Left hindlimb (tissue), 1 donor: ENCODE data around the gene ANK3.

Experiments
- DNase-seq: peaks from one replicate; pipeline ENCODE4 v3.0.0-alpha.2; 2018

The ANK3 gene

DNA sequence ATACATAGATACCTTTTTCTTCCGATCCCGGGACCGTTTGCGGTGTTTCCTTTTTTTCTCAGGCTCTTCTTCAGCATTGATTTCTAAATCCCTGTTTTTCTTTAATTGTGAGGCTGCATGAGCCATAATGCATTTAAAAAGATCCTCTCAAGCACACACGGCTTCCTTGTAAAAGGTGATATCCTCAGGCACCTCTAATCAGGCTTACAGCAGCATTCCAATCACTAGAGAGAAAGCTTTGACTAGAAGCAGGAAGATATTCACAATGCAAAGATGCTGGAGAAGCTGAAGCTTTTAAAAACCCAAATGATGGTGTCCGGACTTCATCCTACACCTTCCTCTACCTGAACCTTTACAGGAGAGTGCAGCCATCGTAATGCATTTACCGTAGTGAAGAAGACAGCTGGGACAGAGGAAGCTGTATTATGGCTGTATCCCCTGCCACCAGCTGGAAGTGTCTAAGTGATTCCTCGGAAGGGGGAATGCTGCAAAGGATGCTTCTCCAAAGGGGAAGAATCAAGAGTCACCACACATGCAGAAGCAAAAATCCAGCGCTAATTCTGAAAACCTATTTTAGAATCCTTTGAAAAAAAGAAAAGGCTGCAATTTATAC, at the start of gene ANK3:
TSS of gene ANK3 (minus strand) at position 463 of the 613 bp plus-strand sequence. CDS start at position 126, 337 bp downstream.
- no peak for DNase-seq

DNA sequence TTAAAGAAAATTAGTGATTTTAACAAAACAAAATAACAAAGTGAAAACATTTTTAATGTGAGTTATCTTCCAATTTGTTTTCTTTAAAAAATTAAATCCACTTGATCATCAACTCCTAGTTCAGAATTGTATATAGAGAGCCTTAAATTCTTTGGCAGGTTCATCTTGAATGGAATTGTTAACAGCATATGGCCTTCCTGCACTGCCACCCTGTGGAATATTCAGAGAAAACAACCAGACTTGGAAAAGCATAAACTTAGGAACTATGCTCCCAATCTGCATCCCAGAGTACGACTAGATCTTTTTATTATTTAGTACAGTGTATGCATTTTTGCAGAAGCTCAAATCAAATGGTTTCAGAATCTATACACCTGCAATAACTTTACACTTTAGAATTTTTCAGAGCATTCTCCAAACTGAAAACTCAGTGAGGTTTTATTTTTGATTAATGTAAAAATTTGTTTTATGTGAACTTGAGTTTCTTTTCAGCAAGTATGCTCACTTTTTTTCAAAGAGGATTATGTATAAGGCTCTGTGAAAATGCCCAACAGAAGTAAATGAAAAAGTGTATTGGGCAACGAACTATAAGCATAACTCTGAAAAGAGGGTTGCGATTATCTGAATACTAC, 44.9 kb upstream of the ANK3 start:
- DNase-seq: peak; percentile 53

DNA sequence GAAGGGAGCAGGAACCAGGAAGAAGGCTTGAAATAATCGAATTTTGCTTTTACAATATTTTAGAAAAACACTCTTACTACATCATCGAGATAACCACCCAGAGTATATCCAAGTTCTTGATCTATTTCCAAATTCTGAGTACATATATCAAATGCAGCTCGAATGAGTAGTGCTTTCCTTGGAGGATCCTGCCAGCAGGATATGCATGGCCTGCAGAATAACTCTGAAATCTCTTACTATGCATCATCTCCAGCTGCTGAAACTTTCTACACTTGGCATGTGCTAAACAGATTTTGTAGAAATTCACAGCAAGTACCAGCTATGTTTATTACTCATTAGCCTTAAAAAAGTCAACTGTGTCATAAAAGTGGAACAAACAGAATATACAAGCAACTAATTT, 44.0 kb upstream of the ANK3 start:
- DNase-seq: no peak

DNA sequence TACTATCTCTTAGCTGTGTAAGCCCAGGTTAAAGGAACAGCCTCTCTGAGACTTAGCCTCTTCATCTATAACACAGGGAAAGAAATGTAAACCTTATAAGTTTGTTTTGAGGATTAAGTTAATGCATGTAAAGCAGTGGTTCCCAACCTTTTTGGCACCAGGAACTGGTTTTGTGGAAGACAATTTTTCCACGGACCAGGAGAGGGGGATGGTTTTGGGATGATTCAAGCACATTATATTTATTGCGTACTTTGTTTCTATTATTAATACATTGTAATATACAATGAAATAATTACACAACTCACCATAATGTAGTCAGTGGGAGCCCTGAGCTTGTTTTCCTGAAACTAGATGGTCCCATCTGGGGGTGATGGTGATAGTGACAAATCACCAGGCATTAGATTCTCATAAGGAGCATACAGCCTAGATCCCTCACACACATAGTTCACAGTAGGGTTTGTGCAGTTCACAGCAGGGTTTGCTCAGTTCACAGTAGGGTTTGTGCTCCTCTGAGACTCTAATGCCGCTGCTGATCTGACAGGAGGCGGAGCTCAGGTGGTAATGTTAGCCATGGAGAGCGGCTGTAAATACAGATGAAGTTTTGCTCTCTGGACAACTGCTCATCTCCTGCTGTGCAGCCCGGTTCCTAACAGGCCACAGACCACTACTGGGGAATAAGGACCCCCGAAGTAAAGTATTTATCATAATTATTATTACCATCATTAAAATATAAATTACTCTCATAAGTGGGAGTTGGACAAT, 41.3 kb upstream of the ANK3 start:
- DNase-seq: no peak

DNA sequence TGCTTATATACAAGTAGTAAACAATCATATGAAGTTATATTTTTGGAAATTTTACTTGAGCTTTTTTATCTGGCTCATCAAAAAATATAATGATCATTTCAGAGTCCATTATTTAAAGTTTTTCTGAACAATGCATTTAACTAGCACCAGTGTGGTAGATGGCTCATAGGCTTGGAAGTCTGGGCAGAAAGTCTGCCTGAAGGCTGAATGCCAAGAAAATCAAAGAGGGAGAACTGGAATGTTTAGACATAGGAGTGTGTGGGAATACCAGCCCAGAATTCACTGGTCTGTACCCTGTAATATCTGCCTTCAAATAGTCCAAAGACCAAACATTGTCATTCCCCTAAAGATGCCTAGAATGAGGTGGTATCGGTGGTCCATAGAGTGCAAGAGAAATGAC, 40.3 kb upstream of the ANK3 start:
- DNase-seq: no peak

DNA sequence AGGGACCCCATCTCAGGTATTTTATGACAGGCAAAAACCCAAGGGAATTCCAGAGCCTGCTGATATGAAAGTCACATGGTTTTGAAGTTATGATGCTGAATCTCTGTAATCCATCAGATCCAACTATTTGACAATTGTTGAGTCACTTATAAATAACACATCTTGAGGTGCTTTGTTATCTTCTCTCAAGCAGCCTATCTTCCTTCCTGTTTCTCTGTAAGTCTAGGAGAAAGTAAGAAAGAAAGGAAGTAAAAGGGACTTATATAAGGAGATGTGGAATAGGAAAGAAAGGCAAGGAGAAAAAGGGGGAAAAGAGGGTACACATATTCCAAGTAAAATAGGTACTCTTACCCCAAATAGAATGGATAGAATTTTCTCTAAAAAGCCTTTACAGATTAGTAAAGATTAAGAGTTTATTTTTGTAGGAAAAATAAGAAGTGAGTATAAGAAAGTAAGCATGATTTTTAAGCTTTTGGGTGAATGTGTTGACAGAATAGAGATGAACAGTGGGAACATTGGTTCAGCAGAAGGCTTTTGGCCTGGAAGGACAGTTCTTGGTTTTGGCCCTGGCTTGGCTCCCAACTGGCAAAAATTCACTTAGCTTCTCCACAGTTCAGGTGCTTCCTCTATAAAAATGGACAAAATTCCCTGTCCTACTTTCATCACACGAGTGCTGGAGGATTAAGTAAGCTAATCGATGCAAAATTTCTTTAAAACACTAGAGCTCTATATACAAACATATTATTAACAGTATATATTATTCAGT, 39.6 kb upstream of the ANK3 start:
- no peak for DNase-seq

DNA sequence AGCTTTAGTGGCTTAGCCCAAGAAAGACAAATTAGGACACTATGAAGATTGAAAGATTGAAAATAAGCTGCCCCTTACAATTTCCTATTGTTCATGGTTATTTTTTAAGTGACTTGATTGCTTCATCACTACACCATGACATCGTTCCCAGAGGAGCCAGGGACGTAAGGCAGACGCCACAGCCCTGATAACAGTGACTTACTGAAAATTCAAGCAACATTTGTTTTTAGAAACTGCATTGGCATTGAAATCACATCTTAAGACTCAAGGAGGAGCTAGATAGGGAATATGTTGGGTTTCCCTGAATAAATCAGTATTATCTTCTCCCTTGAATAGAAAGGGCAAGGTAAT, 38.7 kb upstream of the ANK3 start:
- no peak for DNase-seq

DNA sequence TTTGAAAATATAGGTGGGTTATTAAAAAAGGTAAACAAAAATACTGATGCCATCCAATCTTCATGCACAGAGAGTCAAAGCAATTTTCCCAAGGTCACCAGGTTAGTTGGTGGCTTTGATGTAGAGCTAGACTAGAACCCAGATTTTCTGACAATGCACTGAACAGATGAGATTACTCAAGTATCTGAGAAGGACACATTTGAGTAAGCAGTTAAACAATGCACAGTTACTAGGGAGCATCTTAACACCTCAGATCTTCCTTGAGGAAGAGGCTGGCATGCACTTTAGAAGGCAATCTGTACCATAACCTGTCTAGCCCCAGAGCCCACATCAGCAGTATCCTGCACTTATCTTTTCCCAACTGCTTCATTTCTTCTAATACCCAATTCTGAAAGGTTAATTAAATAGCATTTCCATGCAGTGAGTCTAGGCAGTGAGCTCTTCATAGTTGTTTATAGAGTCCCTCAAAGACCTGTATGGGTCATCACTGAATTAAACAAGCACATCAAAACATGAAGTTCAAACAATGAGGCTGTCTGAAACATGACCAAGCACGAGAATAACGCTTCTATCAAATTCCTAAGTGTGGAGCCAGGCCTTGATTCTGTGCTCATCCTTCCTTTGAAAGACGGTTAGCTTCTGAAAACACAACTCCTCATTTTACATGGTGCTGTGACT, 38.2 kb upstream of the ANK3 start:
- DNase-seq: no peak

DNA sequence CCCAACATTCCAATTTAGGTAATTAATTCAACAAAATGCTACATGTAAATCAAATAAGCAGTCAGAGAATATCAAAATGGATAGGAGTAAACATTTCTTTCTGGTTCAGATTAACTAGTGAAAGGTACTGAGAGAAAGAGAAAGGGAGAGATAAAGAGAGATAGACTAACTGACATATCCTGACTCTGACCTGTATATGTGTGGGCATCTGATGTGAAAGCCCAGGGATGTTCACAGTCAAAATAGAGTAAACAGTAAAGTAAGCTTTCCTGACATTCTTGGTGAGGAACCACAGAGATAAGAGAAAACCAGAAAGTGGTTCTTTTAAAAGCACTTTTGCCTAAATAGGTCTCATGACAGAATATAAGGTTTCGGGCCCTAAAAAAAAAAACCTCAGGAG, 37.5 kb upstream of the ANK3 start:
- DNase-seq: no peak

DNA sequence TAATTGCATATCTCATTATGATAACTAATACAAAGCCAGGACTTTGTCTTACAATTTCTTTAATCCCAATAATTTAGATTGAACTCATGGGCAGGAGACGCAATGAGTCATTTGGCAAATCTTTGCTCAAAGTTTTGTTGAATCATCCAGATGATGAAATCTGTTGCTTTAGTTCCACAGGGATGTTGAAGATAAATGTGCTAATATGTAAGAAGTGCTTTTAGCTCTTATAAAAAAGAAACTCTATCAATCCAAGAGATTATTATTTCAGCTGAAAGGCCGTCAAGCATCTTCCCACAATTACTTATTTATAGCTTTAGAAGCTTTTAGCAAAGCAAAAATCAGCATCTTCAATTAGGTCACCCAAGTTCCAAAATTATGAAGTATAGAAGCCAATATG, 36.8 kb upstream of the ANK3 start:
- DNase-seq: no peak

DNA sequence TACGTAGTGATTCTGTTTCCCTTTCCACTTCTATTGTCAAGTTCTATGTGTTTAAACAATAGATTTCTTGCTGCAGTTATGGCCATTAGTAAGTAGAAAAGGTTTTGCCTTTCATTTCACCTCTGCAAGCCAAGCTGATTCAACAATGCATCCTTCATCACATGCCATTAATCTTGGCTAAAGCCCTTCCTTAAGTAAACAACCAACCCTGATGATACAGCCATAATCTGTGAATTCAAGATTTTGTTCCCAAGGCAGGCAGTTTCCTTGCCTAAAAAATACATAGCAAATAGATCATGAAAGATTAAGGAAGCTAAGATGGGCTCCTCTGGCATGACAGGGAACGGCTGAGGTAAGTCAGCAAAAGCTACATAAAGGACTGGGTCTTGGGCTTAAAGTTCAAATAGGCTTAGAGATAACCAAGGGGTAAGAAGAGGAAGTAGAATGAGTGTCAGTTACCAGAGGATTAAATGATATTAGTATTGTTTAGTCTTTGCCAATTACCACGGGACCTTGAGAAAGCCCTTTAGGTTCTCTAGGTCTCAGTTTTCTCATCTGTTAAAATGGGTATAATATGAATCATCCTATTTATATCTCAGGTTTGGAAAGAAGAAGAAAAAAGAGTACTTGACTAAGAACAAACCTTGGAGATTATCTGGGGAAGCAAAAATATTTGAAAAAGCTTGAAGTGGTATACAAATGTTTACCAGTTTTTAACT, 35.9 kb upstream of the ANK3 start:
- DNase-seq: no peak

DNA sequence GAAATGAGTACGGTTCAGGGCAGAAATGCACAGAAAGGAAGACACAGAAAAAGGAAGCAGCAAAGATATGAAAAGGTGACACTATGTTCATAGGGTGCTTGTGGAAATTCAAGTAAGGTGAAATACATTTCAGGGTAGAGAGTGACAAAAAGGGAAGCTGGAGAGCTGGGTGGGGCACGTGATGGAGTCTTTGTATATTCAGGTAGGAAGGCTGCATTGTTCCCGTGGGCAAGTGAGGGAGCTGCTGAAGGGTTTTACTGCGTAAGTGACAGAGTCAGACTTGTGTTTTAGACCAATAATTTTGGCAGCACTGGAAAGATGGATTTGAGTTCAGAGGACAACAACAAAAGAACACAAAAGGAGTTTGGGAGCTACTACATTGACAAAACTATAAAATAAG, 35.3 kb upstream of the ANK3 start:
- no peak for DNase-seq

DNA sequence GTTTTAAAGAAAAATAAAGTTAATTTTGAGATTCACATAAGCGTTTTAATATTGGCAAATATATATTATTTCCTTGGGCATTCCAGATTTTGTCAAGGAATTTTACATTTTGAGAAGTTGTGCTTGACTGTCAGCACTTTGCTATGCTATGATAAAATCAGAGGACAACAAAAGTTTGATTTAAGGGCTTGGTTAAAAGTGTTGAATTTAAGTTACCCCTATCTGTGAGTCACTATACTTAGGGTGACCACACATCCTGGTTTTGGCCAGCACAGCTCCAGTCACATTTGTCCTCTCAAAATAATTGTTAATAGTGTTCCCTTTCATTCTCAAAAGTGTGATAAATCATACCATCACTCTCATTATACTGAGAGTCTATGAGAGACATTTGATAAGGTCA, 34.2 kb upstream of the ANK3 start:
- DNase-seq: no peak

DNA sequence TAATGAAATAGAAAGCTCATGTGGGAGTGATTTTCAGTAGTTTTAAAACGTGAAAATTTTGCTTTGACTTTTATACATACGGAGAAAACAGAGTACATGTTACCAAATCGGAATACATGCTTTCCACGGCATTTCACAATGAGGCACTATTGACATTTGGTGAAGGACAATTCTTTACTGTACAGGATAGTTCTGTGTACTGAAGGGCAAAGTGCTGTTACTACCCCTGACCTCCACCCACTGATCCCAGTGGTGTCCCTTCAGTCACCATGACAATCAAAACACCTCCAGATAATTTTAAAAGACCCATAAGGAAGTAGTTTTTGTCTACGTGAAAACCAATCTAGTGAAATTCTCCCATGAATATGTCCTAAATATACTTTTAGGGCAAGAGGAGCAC, 33.1 kb upstream of the ANK3 start:
- DNase-seq: no peak

DNA sequence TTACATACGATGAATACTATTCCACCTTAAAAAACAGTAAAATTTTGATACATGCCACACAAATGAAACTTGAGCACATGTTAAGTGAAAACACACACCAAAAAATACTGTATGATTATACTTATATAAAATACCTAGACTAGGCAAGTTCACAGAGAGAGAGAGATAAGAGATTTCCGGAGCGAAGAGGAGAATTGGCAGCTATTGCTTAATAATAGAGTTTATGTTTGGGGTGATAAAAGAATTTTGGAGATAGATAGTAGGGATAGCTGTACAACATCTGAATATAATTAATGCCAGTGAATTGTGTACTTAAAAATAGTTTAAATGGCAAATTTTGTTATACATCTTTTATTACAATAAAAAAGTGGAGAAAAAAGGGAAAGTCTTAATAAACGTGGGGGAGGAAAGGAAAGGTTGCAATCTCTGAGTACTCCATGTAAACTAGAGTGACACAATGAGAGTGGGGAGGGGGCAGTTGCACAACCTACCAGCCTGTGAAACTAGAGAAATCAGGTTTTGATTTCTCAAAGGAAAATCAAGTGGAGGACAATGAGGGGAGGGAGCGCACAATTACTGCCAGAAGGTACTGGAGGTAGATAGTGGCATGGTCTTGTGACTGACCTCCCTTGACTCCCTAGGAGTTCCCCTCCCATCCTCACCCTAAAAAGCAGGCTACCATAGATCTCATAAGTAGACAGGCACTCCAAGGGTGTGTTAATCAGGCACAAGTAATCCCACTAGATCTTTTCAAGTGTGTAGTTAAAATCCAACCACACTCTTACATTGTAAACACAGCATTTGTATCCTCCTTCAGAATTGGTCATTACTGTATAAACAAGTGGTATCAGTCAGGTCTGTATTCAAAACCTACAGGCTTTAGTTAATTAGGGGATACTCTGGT, 31.6 kb upstream of the ANK3 start:
- no peak for DNase-seq

DNA sequence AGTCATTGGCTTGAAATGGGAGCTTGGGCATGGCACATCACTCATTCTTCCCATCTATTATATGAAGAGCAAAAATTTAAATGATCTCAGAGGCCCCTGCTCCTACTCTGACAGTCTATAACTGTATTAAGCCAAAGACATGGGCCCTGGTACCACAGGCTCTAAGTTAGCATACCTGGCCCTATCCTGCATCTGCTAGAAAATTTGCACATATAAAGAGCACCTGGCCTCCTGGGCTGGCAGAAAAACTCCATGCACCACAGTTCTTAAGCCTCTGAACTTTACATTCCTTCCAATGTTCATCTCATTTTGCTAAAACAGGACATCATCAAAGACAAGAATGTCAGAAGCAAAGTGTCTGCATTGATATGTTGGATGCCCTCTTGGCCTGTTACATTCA, 29.6 kb upstream of the ANK3 start:
- DNase-seq: no peak

DNA sequence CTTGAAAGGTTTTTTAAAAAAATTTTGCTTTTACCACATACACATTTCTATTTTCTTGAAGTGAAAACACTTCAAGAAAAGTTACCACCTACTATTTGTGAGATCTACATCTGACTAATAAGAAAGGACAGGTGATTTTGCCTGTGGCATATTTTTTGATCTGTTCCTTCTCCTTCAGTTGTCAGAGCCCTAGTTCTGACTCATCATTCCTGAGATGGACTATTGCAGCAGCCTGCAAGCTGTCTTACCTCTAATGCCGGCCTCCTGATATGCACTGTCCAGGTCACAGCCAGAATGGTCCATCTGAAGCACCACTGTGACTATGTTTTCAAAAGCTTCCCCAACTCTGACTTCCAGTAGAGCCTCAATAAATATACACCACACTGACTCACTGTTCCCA, 28.2 kb upstream of the ANK3 start:
- no peak for DNase-seq

DNA sequence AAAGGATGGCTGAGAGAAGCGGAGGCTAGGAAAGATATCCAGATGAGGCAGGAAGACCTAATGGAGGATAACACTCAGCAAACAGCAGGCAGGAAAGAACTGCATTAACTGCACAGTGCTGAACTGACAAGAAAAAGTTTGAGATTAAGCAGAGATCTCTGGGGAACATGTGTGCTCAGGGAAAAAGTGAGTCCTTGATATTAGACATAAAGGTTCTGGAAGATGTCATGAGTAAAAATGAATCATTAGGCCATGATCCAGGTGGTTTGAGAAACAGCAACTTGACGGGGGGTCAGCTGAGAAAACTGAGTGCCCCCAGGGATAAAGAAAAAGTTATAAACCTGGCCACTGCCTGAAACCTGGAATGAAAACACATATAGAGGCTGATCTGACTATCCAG, 27.3 kb upstream of the ANK3 start:
- DNase-seq: no peak

DNA sequence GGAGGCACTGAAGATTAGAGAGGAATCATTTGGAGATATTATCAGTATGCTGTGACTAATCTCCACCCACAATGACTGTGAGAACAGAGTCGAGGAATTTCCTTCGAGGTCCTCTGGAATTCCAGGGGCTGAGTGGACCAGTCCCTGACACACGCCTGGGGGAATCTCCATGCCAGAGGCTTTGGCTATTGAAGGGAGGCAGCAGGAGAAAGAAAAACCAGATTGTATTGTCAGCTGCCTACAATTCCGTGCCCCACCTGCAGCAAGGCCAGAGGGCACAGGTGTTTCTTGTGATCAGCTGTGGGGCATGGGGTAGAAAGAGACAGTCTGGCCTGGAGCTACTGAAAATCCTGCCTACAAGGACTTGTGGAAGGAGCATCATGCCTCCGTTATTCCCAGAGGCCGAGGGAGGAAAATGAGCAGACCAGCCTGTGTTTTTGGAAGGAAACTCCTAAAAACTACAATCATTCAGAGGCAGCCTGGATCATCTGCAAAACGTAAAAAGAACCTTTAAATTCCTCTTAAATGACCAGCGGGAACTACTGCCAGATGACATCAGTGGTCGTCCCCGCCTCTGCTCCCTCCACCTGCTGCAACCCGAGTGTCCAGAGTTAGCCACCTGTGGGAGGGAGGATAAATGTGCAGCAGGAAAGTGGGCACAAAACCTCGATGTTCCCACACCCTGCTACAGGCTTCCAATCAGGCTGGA, 25.4 kb upstream of the ANK3 start:
- DNase-seq: no peak

DNA sequence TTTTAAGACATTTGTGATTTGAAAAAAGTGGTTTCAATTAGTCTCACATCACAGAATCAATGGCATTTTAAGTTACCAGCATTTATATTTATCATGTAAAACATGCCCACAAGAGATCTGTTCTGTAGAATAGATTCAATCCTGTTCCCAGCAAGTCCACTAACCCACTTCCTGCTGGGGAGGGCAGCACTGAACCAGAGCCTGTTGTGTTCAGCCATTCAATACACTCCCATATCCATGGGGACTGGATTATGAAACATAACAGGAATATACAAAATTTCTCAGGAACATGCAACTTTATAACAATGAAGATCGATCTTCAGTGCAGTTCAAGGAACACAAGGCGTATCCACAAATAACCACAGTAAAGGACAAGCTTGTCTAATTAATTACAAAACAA, 24.4 kb upstream of the ANK3 start:
- DNase-seq: no peak
